HEK293 (cell line): ENCODE data around the gene LSG1.

Experiments
- CTCF ChIA-PET: fragments of 350-600 bp; formaldehyde crosslinking; extraction: SDS; loops from one replicate; lab custom pipeline; 2021; ENCODE audit warnings: antibody characterized with exemption; lab: Yijun Ruan, JAX
- POLR2A ChIA-PET: fragments of 300-600 bp; formaldehyde crosslinking; extraction: SDS; loops from one replicate; lab custom pipeline; 2020; ENCODE audit warnings: antibody characterized with exemption, inconsistent platforms; lab: Yijun Ruan, JAX
- H3K27ac ChIP-seq: fragments of 200-500 bp; sonication (Bioruptor generic); 2 replicates; pipeline ENCODE4 v1.5.1; 2014; ENCODE audit warnings: low read depth, low read length, control low read depth, inconsistent platforms; ENCODE audit errors: extremely low read depth
- H3K36me3 ChIP-seq, 2 experiments: fragments of 200-500 bp in 1 of 2; sonication (Bioruptor generic) in 1 of 2; 1 replicate in 1 of 2; 2 replicates in 1 of 2; pipeline ENCODE4 v1.5.1; 2014 to 2017; ENCODE audit warnings: inconsistent platforms in 2 of 2, low read length in 2 of 2; ENCODE audit not compliant: control insufficient read depth in 2 of 2, insufficient read depth in 1 of 2
- H3K4me1 ChIP-seq: fragments of 200-500 bp; sonication (Bioruptor generic); 2 replicates; pipeline ENCODE4 v1.5.1; 2014; ENCODE audit warnings: mild to moderate bottlenecking, low read length, inconsistent platforms; ENCODE audit not compliant: control insufficient read depth, insufficient read depth
- H3K4me3 ChIP-seq: 2 replicates; pipeline ENCODE4 v1.5.1; 2011; ENCODE audit warnings: low read depth, mild to moderate bottlenecking, control low read depth, low read length, moderate library complexity
- H3K9me3 ChIP-seq: fragments of 200-500 bp; sonication (Bioruptor generic); 2 replicates; pipeline ENCODE4 v1.5.1; 2014; ENCODE audit warnings: low read depth, low read length, inconsistent platforms; ENCODE audit not compliant: control insufficient read depth, insufficient read depth
- ELK4 ChIP-seq: IDR thresholded peaks from 2 replicates; pipeline ENCODE4 v1.6.1; 2011; ENCODE audit warnings: mild to moderate bottlenecking, low read depth, low read length, borderline replicate concordance
- KLF9 ChIP-seq: fragments of 450-650 bp; formaldehyde crosslinking; IDR thresholded peaks from 2 replicates; pipeline ENCODE4 v1.5.1; 2016; ENCODE audit warnings: missing biosample characterization, missing genetic modification characterization, low read depth
- REST ChIP-seq: fragments of 450-650 bp; formaldehyde crosslinking; IDR thresholded peaks from 2 replicates; pipeline ENCODE4 v1.5.1; 2016; ENCODE audit warnings: missing biosample characterization, missing genetic modification characterization
- ZBTB17 ChIP-seq: fragments of 450-650 bp; formaldehyde crosslinking; IDR thresholded peaks from 2 replicates; pipeline ENCODE4 v1.5.1; 2016; ENCODE audit warnings: missing biosample characterization, missing genetic modification characterization
- ZBTB44 ChIP-seq: fragments of 450-650 bp; IDR thresholded peaks from 2 replicates; pipeline ENCODE4 v1.5.1; 2018; ENCODE audit warnings: missing biosample characterization, mild to moderate bottlenecking, missing genetic modification characterization
- ZFP69B ChIP-seq: fragments of 450-650 bp; formaldehyde crosslinking; IDR thresholded peaks from 2 replicates; pipeline ENCODE4 v1.5.1; 2016; ENCODE audit warnings: missing biosample characterization, missing genetic modification characterization
- ZNF114 ChIP-seq: fragments of 450-650 bp; formaldehyde crosslinking; IDR thresholded peaks from 2 replicates; pipeline ENCODE4 v1.5.0; 2017; ENCODE audit warnings: missing biosample characterization, missing genetic modification characterization
- ZNF175 ChIP-seq: fragments of 450-650 bp; formaldehyde crosslinking; IDR thresholded peaks from 2 replicates; pipeline ENCODE4 v1.5.1; 2016; ENCODE audit warnings: missing biosample characterization, missing genetic modification characterization
- ZNF302 ChIP-seq: fragments of 450-650 bp; formaldehyde crosslinking; IDR thresholded peaks from 2 replicates; pipeline ENCODE4 v1.5.1; 2016; ENCODE audit warnings: missing biosample characterization, missing genetic modification characterization, low read depth
- ZNF366 ChIP-seq: fragments of 450-650 bp; formaldehyde crosslinking; conservative IDR thresholded peaks from 2 replicates; pipeline ENCODE4 v1.5.1; 2016; ENCODE audit warnings: missing biosample characterization, missing genetic modification characterization
- ZNF530 ChIP-seq: fragments of 450-650 bp; formaldehyde crosslinking; IDR thresholded peaks from 2 replicates; pipeline ENCODE4 v1.5.1; 2016; ENCODE audit warnings: low read depth, missing biosample characterization, missing genetic modification characterization
- ZNF544 ChIP-seq: fragments of 450-650 bp; formaldehyde crosslinking; IDR thresholded peaks from 2 replicates; pipeline ENCODE4 v1.5.0; 2017; ENCODE audit warnings: missing biosample characterization, missing genetic modification characterization
- ZNF558 ChIP-seq: fragments of 450-650 bp; formaldehyde crosslinking; IDR thresholded peaks from 2 replicates; pipeline ENCODE4 v1.5.1; 2016; ENCODE audit warnings: missing biosample characterization, missing genetic modification characterization
- ZNF610 ChIP-seq: fragments of 450-650 bp; formaldehyde crosslinking; IDR thresholded peaks from 2 replicates; pipeline ENCODE4 v1.5.1; 2016; ENCODE audit warnings: missing biosample characterization, missing genetic modification characterization, borderline replicate concordance
- ZNF664 ChIP-seq: fragments of 450-650 bp; formaldehyde crosslinking; IDR thresholded peaks from 2 replicates; pipeline ENCODE4 v1.5.1; 2016; ENCODE audit warnings: missing biosample characterization, missing genetic modification characterization
- ZNF670 ChIP-seq: fragments of 450-650 bp; formaldehyde crosslinking; IDR thresholded peaks from 2 replicates; pipeline ENCODE4 v1.5.1; 2016; ENCODE audit warnings: missing biosample characterization, missing genetic modification characterization, low read depth
- ZNF768 ChIP-seq: fragments of 450-650 bp; formaldehyde crosslinking; IDR thresholded peaks from 2 replicates; pipeline ENCODE4 v1.5.1; 2018; ENCODE audit warnings: missing biosample characterization, mild to moderate bottlenecking, missing genetic modification characterization
- TF ChIP-seq, protein P1 (sequence below): fragments of 450-650 bp; formaldehyde crosslinking; IDR thresholded peaks from 2 replicates; pipeline ENCODE4 v1.5.1; 2016; ENCODE audit warnings: missing biosample characterization, missing genetic modification characterization
- TF ChIP-seq, protein P2 (sequence below): fragments of 450-650 bp; formaldehyde crosslinking; optimal IDR thresholded peaks from 2 replicates; pipeline ENCODE3; 2016; ENCODE audit warnings: missing biosample characterization, mild to moderate bottlenecking, missing genetic modification characterization

The LSG1 gene

DNA sequence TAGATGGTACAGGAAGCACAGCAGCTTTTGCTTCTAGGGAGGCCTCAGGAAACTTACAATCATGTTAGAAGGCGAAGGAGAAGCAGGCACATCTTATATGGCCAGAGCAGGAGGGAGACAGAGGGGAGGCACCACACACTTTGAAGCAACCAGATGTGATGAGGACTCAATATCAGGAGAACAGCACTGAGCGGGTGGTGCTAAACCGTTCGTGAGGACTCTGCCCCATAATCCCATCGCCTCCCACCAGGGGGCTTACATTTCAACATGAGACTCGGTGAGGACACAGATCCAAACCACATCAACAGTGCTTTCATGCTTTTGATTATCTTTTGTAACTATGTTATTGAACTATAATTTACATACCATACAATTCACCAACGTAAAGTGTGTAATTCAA, 31.2 kb downstream of the LSG1 start:
- no peak overlapping the region for H3K4me3 ChIP-seq
- TF ChIP-seq ZNF558 (tag by site-specific recombination) (no peak), ZNF530 (tag by site-specific recombination) (no peak), ZBTB44 (no peak), ELK4 (no peak), KLF9 (tag by site-specific recombination) (no peak), ZNF114 (tag by site-specific recombination) (no peak), ZFP69B (tag by site-specific recombination) (no peak), REST (tag by site-specific recombination) (no peak), ZNF768 (no peak), ZNF175 (tag by site-specific recombination) (no peak), ZBTB17 (tag by site-specific recombination) (no peak), ZNF366 (no peak), ZNF544 (tag by site-specific recombination) (no peak), ZNF302 (no peak), ZNF664 (tag by site-specific recombination) (no peak), ZNF670 (tag by site-specific recombination) (no peak), ZNF610 (tag by site-specific recombination) (no peak)
- TF ChIP-seq, protein P1, sequence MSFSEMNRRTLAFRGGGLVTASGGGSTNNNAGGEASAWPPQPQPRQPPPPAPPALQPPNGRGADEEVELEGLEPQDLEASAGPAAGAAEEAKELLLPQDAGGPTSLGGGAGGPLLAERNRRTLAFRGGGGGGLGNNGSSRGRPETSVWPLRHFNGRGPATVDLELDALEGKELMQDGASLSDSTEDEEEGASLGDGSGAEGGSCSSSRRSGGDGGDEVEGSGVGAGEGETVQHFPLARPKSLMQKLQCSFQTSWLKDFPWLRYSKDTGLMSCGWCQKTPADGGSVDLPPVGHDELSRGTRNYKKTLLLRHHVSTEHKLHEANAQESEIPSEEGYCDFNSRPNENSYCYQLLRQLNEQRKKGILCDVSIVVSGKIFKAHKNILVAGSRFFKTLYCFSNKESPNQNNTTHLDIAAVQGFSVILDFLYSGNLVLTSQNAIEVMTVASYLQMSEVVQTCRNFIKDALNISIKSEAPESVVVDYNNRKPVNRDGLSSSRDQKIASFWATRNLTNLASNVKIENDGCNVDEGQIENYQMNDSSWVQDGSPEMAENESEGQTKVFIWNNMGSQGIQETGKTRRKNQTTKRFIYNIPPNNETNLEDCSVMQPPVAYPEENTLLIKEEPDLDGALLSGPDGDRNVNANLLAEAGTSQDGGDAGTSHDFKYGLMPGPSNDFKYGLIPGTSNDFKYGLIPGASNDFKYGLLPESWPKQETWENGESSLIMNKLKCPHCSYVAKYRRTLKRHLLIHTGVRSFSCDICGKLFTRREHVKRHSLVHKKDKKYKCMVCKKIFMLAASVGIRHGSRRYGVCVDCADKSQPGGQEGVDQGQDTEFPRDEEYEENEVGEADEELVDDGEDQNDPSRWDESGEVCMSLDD = no peak
- TF ChIP-seq, protein P2, sequence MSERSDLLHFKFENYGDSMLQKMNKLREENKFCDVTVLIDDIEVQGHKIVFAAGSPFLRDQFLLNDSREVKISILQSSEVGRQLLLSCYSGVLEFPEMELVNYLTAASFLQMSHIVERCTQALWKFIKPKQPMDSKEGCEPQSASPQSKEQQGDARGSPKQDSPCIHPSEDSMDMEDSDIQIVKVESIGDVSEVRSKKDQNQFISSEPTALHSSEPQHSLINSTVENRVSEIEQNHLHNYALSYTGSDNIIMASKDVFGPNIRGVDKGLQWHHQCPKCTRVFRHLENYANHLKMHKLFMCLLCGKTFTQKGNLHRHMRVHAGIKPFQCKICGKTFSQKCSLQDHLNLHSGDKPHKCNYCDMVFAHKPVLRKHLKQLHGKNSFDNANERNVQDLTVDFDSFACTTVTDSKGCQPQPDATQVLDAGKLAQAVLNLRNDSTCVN = no peak
- TF ChIP-seq, all 188 proteins: peak for 0
- no peaks in the 10 kb centered on the region for H3K4me1 ChIP-seq
- POLR2A ChIA-PET = no interaction called here
- CTCF ChIA-PET = no interaction called here
- peaks cover 0 to 52% of the 10 kb centered on the region in 2 experiments; a peak in 1 of 3 replicates for H3K36me3 ChIP-seq
- H3K27ac ChIP-seq = no peak overlapping the region
- no peaks in the 10 kb centered on the region for H3K9me3 ChIP-seq
